ENCODE results near the gene MAPK8IP3. TPM values are rescaled to one million over a fixed set of nuclear protein-coding genes. Genes with fewer than 3 reads are reported as not detected.

MAPK8IP3 gene
- total RNA-seq, 1 experiment from 2014 or later = 41.1 TPM

GRCh38 chr16:1757714-1758461 lies 51.9 kb downstream of the MAPK8IP3 start:
- ChIA-PET CTCF (no interaction called here), POLR2A (ENCODE audit: unreplicated experiment) (no interaction called here)
- no TSS peak for BruUV-seq (replicated peaks)
- Histone ChIP-seq H4K20me1 (ENCODE audit: low read length) (no peaks in the 10 kb centered on the region), H3K27me3 (ENCODE audit: low read length) (no peaks in the 10 kb centered on the region), H3K9me2 (replicated peaks; ENCODE audit: low read length) (no peaks in the 10 kb centered on the region), H3K79me2 (ENCODE audit: low read length) (no peaks in the 10 kb centered on the region), H3K4me3 (ENCODE audit: low read length) (no peak overlapping the region), H3F3A (ENCODE audit: low read length, unreplicated experiment) (no peaks in the 10 kb centered on the region), H3K36me3 (ENCODE audit: low read depth, low read length) (no peaks in the 10 kb centered on the region), H3K9me3 (ENCODE audit: low read length) (no peaks in the 10 kb centered on the region), H3K9ac (ENCODE audit: low read length) (no peak overlapping the region), H3K4me1 (ENCODE audit: insufficient read depth, low read length) (no peaks in the 10 kb centered on the region), H2AFZ (ENCODE audit: low read length) (no peak overlapping the region), H3K27ac (ENCODE audit: low read length) (no peak overlapping the region), H3K4me2 (ENCODE audit: low read length) (no peak overlapping the region)
- no peak for ATAC-seq
- no peak for TF ChIP-seq EZH2phosphoT487 (IDR thresholded peaks at IDR 0.05; ENCODE audit: borderline replicate concordance, low read length)
- no peak for TF ChIP-seq CTCF (conservative IDR thresholded peaks at IDR 0.05; ENCODE audit: low read depth, low read length)
- no peak for TF ChIP-seq EZH2 (IDR thresholded peaks at IDR 0.05; ENCODE audit: low read length, unreplicated experiment)
- DNase-seq = no peak
- intact Hi-C loops (cut with micrococcal nuclease) = no loop called here

GRCh38 chr16:1758923-1759322 lies 52.9 kb downstream of the MAPK8IP3 start:
- ATAC-seq (no peak), DNase-seq (no peak)
- no peak overlapping the region for H3K27ac ChIP-seq (ENCODE audit: low read length)
- no peaks in the 10 kb centered on the region for H4K20me1 ChIP-seq (ENCODE audit: low read length)
- no peak overlapping the region for H3K9ac ChIP-seq (ENCODE audit: low read length)
- no peaks in the 10 kb centered on the region for H3K9me3 ChIP-seq (ENCODE audit: low read length)
- CTCF ChIA-PET = no interaction called here
- BruUV-seq (replicated peaks) = no TSS peak
- H3K9me2 ChIP-seq (replicated peaks; ENCODE audit: low read length) = no peaks in the 10 kb centered on the region
- intact Hi-C loops (cut with micrococcal nuclease) = no loop called here
- H3K4me3 ChIP-seq (ENCODE audit: low read length) = no peak overlapping the region
- no peaks in the 10 kb centered on the region for H3K27me3 ChIP-seq (ENCODE audit: low read length)
- no peak overlapping the region for H2AFZ ChIP-seq (ENCODE audit: low read length)
- no peaks in the 10 kb centered on the region for H3K4me1 ChIP-seq (ENCODE audit: insufficient read depth, low read length)
- TF ChIP-seq CTCF (conservative IDR thresholded peaks at IDR 0.05; ENCODE audit: low read depth, low read length) (no peak), EZH2 (IDR thresholded peaks at IDR 0.05; ENCODE audit: low read length, unreplicated experiment) (no peak), EZH2phosphoT487 (IDR thresholded peaks at IDR 0.05; ENCODE audit: borderline replicate concordance, low read length) (no peak)
- no peaks in the 10 kb centered on the region for H3K79me2 ChIP-seq (ENCODE audit: low read length)
- H3K4me2 ChIP-seq (ENCODE audit: low read length) = no peak overlapping the region
- no peaks in the 10 kb centered on the region for H3F3A ChIP-seq (ENCODE audit: low read length, unreplicated experiment)
- POLR2A ChIA-PET (ENCODE audit: unreplicated experiment) = no interaction called here
- H3K36me3 ChIP-seq (ENCODE audit: low read depth, low read length) = no peaks in the 10 kb centered on the region

GRCh38 chr16:1759511-1759910 lies 53.5 kb downstream of the MAPK8IP3 start:
- H3K27me3 ChIP-seq (ENCODE audit: low read length) = no peaks in the 10 kb centered on the region
- CTCF ChIA-PET = no interaction called here
- BruUV-seq (replicated peaks) = no TSS peak
- no peak overlapping the region for H3K4me2 ChIP-seq (ENCODE audit: low read length)
- no peak overlapping the region for H3K4me3 ChIP-seq (ENCODE audit: low read length)
- no peaks in the 10 kb centered on the region for H3K9me2 ChIP-seq (replicated peaks; ENCODE audit: low read length)
- POLR2A ChIA-PET (ENCODE audit: unreplicated experiment) = no interaction called here
- H3K36me3 ChIP-seq (ENCODE audit: low read depth, low read length) = no peaks in the 10 kb centered on the region
- no peaks in the 10 kb centered on the region for H3F3A ChIP-seq (ENCODE audit: low read length, unreplicated experiment)
- H2AFZ ChIP-seq (ENCODE audit: low read length) = no peak overlapping the region
- H4K20me1 ChIP-seq (ENCODE audit: low read length) = no peaks in the 10 kb centered on the region
- intact Hi-C loops (cut with micrococcal nuclease) = no loop called here
- no peak overlapping the region for H3K27ac ChIP-seq (ENCODE audit: low read length)
- H3K9me3 ChIP-seq (ENCODE audit: low read length) = no peaks in the 10 kb centered on the region
- no peaks in the 10 kb centered on the region for H3K4me1 ChIP-seq (ENCODE audit: insufficient read depth, low read length)
- DNase-seq (no peak), ATAC-seq (no peak)
- H3K79me2 ChIP-seq (ENCODE audit: low read length) = no peaks in the 10 kb centered on the region
- H3K9ac ChIP-seq (ENCODE audit: low read length) = no peak overlapping the region
- no peak for TF ChIP-seq EZH2phosphoT487 (IDR thresholded peaks at IDR 0.05; ENCODE audit: borderline replicate concordance, low read length)
- TF ChIP-seq CTCF (conservative IDR thresholded peaks at IDR 0.05; ENCODE audit: low read depth, low read length) = no peak
- no peak for TF ChIP-seq EZH2 (IDR thresholded peaks at IDR 0.05; ENCODE audit: low read length, unreplicated experiment)
